Stimulated activated CD8-positive, alpha-beta memory T cell treated with anti-CD3 and anti-CD28 coated beads, Interleukin-2, amount 100 ng/mL, for 1 hour (primary cell): ENCODE results near the gene WDR76.

Experiments used
- DNase-seq, 2 donors: peaks; one replicate each; pipeline ENCODE4 v3.0.0-alpha.2; 2020; ENCODE audit warnings: low read depth in 2 of 2

WDR76 gene

GRCh38 chr15:43913026-43913780 lies 86.4 kb downstream of the WDR76 start:
- DNase-seq = no peak

GRCh38 chr15:43913941-43914340 lies 87.1 kb downstream of the WDR76 start:
- no peak for DNase-seq

GRCh38 chr15:43915631-43916325 lies 89.0 kb downstream of the WDR76 start:
- DNase-seq = no peak

GRCh38 chr15:43916326-43916660 lies 89.5 kb downstream of the WDR76 start:
- no peak for DNase-seq
